Urinary bladder (tissue), 4 donors: ENCODE data around the gene NDUFA13. TPM values are rescaled to one million over a fixed set of nuclear protein-coding genes. Genes with fewer than 3 reads are reported as not detected.
A peak's percentile ranks its signal among the peaks of the same experiment; 100 is the strongest.

Experiments used
- DNase-seq: peaks from one replicate; pipeline ENCODE4 v3.0.0-alpha.2; 2015; ENCODE audit errors: extremely low spot score
- H3K27ac ChIP-seq: one replicate; pipeline ENCODE4 v1.5.1; 2013; ENCODE audit warnings: low read depth, mild to moderate bottlenecking, moderate library complexity
- H3K36me3 ChIP-seq: one replicate; pipeline ENCODE4 v1.6.1; 2013; ENCODE audit warnings: mild to moderate bottlenecking, moderate library complexity; ENCODE audit not compliant: insufficient read depth
- H3K4me1 ChIP-seq: one replicate; pipeline ENCODE4 v1.6.1; 2013; ENCODE audit warnings: mild to moderate bottlenecking, moderate library complexity; ENCODE audit not compliant: insufficient read depth
- H3K4me3 ChIP-seq: one replicate; pipeline ENCODE4 v1.5.1; 2013; ENCODE audit warnings: low read depth, low read length
- WGBS: extraction: QIAGEN DNeasy Blood & Tissue Kit; methylation state at CpG from one replicate; pipeline ENCODE4 v1.1.7; 2013; 5-methylcytosine and 5-hydroxymethylcytosine counted together
- polyA plus RNA-seq: library from polyadenylated mRNA; stranded (reverse); fragments of 200-250 nt; gene quantifications from one replicate; pipeline ENCODE4 v1.2.3, GENCODE V29; 2013
- total RNA-seq: library from RNA; depleted of rRNA; stranded (reverse); fragments of >200 nt; gene quantifications from one replicate; pipeline ENCODE4 v1.2.3, GENCODE V29; 2014
- donor health status: healthy with polysubstance abuse.
- donor health status: healthy.

NDUFA13 gene
- total and polyA plus RNA-seq, 2 donors, result 74.7 to 318 TPM

DNA sequence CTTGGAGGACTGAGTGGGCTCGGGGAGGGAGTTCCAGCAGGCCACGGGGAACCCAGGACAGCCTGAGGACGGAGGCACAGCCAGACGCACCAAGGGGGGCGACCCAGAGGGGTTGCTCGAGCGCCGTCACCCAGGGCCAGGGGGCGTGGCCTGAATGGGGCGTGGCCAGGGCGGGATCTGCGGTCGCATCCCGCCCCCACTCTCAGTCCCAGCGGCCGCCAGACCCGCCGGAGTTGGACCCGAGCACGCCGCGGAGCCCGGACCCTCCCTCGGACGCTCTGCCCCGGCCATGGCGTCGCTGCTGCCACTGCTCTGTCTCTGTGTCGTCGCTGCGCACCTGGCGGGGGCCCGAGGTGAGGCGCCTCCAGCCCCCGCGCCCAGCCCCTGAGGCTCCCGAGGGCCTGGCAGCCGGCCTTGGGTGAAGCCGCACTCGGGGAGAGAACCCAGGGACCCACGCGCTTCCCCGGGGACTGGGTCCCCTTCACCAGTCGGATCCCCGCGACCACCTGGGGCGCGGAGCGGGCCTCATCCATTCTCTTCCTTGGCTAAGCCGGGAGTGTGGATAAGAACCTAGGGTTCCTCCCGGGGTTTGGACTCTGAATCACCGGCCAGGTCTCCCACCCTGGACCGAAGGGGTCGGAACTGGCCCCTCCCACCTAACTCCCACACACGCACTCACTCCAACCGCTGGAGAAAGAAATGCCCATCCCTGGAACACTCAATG, 22.2 kb downstream of the NDUFA13 start, which contains the start of gene CILP2:
Gene CILP2, plus strand, starts transcription at position 205 of the 724 bp plus-strand sequence. Its CDS starts 85 bp downstream, at position 290.
- DNase-seq, result no peak
- Histone ChIP-seq H3K4me1 (no peaks in the 10 kb centered on the region), H3K36me3 (no peaks in the 10 kb centered on the region), H3K27ac (no peak within 1 kb of the TSS), H3K4me3 (peak within 1 kb of the TSS; percentile 27)
- WGBS, result 2% methylated on average over 56 of the region's 56 CpGs

DNA sequence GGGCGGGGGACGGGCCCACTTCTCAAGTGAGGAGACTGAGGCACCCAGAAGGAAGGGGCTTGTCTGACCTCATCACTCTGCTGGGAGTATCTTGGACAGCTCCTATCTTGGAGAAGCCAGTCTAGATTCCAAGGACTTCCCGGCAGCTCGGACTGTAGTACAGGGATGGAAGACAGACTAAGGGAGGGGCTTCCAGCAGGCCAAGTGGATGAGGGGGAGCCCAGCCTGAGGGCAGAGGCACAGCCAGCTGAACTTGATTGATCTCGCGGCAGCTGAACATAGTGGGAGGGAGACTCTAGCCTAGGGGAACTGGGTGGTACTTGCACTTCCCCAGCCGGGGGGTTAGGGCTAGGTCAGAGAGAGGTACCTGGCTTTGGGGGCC, 22.8 kb downstream of the NDUFA13 start:
- DNase-seq, result no peak
- Histone ChIP-seq H3K36me3 (no peaks in the 10 kb centered on the region), H3K27ac (no peak overlapping the region), H3K4me1 (no peaks in the 10 kb centered on the region), H3K4me3 (peak overlapping the region; percentile 27)
- WGBS, result 25% methylated on average over 7 of the region's 7 CpGs

DNA sequence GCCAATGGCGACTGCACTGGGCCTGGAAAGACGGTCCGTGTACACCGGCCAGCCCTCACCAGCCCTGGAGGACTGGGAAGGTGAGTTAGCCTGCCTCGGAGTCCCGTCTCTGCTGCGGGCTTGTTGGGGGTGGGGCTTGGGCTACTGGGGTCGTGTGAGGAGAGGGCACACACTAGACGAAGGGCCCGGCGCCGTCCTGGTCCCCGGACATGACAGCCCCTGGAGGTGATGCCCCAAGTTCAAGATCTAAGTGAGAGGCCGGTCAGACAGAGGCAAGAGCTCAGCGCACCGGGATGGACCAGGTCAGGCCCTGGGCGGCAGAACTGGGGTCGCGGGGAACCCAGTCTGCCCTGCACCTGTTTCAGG, 23.7 kb downstream of the NDUFA13 start:
- Histone ChIP-seq H3K4me1 (no peaks in the 10 kb centered on the region), H3K27ac (no peak overlapping the region), H3K4me3 (no peak overlapping the region), H3K36me3 (no peaks in the 10 kb centered on the region)
- no peak for DNase-seq
- 40% methylated on average over 19 of the region's 19 CpGs for WGBS

DNA sequence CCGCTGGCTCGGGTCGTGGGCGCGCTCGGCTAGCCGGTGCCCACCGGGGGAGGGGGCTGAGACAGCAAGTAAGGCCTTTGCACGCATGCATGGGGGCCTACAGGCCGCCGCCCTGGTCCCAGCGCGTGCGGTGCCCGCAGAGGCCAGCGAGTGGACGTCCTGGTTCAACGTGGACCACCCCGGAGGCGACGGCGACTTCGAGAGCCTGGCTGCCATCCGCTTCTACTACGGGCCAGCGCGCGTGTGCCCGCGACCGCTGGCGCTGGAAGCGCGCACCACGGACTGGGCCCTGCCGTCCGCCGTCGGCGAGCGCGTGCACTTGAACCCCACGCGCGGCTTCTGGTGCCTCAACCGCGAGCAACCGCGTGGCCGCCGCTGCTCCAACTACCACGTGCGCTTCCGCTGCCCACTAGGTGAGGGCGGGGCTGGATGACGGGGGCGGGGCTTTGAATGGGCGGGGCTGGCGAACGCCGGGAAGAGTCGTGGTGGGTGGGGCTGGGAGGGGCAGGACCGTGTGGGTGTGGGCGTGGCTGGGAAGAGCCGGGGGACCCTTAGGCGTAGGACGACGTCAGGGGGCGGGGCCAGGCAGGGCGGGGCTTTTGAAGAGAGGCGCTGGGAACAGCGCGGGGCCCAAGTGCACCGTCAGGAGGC, 24.2 kb downstream of the NDUFA13 start:
- H3K36me3 ChIP-seq, result no peaks in the 10 kb centered on the region
- 8% methylated on average over 74 of the region's 74 CpGs for WGBS
- H3K4me3 ChIP-seq, result no peak overlapping the region
- H3K4me1 ChIP-seq, result no peaks in the 10 kb centered on the region
- H3K27ac ChIP-seq, result no peak overlapping the region
- no peak for DNase-seq

DNA sequence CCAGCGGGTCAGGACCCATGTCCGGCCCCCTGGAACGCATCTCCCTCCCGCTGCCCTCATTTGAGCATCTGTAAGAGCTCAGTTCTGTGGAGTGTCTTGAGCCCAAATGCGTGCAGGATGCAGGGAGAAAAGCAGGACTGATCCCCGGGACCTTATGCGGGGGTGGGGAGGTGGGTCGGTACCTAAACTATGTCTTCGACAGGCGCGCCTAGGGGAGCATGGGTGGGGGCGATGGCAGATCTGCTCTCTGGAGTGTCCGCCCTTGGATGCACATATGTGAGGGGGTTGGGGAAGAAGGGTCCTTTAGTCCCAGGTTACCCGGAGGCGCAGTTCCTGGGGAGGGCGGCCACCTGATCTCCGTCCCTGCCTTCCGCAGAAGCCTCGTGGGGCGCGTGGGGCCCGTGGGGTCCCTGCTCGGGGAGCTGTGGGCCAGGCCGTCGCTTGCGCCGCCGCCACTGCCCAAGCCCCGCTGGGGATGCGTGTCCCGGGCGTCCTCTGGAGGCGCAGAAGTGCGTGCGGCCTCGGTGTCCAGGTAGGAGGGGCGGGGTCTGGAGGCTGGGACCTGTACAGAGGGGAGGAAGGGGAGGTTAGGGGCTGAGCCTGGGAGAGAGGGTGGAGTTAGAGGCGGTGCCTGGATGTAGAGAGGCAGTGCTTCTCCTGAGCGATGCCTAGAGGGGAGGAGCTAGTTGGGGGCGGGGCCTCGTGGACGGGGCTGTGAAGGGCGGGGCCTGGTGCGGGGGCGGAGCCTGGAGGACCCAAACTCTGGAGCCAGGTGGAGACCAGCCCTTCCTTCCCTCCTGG, 24.9 kb downstream of the NDUFA13 start:
- Histone ChIP-seq H3K4me1 (no peaks in the 10 kb centered on the region), H3K36me3 (no peaks in the 10 kb centered on the region), H3K4me3 (no peak overlapping the region), H3K27ac (no peak overlapping the region)
- no peak for DNase-seq
- 4% methylated on average over 45 of the region's 45 CpGs for WGBS

DNA sequence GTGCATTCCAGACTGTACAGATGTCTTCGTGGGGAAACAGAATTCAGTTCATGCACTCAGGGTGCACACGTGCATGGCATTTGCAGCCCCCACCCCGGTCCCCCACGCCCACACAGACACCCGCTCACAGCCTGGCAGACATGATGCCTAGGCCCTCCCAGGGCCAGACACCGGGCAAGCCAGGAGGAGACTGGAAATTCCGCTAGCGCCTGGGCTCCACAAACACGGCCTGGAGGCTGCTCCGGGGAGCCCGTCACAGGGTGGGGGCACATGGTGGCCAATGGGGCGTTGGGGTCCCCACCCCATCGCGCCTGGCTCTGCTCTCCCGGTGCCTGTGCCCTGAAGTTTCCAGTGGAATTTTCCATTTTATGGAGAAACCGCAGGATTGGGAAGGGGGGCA, 25.6 kb downstream of the NDUFA13 start:
- 77% methylated on average over 16 of the region's 16 CpGs for WGBS
- Histone ChIP-seq H3K4me3 (no peak overlapping the region), H3K4me1 (no peaks in the 10 kb centered on the region), H3K27ac (no peak overlapping the region), H3K36me3 (no peaks in the 10 kb centered on the region)
- no peak for DNase-seq

DNA sequence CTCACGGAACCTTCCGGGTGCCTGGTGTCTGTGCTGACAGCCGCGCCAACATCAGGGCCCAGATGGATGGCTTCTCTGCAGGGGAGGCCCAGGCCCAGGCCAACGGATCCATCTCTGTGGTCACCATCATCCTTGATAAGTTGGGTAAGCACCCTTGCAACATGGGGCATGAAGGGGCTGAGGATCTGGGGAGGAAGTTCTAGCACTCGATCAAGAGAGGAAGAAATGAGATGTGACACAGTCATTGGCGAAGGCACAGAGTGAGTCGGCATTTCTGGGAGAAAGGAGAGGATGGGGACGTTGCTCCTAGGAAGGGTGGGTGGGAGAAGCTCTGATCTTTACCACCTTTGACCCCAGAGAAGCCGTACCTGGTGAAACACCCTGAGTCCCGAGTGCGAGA, 26.5 kb downstream of the NDUFA13 start:
- no peak for DNase-seq
- WGBS, result 88% methylated on average over 12 of the region's 12 CpGs
- Histone ChIP-seq H3K4me3 (no peak overlapping the region), H3K27ac (no peak overlapping the region), H3K4me1 (no peaks in the 10 kb centered on the region), H3K36me3 (no peaks in the 10 kb centered on the region)

DNA sequence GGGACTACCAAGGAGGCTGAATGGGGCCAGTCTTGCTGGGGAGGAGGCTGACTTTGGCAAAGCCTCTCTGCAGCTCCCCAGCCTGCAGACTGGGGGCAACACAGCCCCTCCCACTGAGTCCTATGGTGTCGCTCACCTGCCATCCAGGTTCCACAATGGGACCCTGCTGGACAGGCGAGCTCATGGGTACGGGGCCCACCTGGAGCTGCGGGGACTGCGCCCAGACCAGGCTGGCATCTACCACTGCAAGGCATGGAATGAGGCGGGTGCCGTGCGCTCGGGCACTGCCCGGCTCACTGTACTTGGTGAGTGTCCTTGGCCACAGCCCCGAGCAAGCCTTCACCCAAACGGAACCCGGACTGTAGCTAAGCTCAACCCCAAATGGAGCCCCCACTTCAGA, 27.1 kb downstream of the NDUFA13 start:
- WGBS, result 95% methylated on average over 13 of the region's 13 CpGs
- Histone ChIP-seq H3K4me3 (no peak overlapping the region), H3K27ac (no peak overlapping the region), H3K36me3 (no peaks in the 10 kb centered on the region), H3K4me1 (no peaks in the 10 kb centered on the region)
- no peak for DNase-seq

DNA sequence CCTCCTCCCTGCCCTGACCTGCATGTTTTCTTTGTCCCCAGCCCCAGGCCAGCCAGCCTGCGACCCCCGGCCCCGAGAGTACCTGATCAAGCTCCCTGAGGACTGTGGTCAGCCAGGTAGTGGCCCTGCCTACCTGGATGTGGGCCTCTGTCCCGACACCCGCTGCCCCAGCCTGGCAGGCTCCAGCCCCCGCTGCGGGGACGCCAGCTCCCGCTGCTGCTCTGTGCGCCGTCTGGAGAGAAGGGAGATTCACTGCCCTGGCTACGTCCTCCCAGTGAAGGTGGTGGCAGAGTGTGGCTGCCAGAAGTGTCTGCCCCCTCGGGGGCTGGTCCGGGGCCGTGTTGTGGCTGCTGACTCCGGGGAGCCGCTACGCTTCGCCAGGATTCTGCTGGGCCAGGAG, 27.6 kb downstream of the NDUFA13 start:
- DNase-seq, result no peak
- H3K27ac ChIP-seq, result no peak overlapping the region
- H3K4me1 ChIP-seq, result no peaks in the 10 kb centered on the region
- 89% methylated on average over 19 of the region's 19 CpGs for WGBS
- no peak overlapping the region for H3K4me3 ChIP-seq
- H3K36me3 ChIP-seq, result no peaks in the 10 kb centered on the region

DNA sequence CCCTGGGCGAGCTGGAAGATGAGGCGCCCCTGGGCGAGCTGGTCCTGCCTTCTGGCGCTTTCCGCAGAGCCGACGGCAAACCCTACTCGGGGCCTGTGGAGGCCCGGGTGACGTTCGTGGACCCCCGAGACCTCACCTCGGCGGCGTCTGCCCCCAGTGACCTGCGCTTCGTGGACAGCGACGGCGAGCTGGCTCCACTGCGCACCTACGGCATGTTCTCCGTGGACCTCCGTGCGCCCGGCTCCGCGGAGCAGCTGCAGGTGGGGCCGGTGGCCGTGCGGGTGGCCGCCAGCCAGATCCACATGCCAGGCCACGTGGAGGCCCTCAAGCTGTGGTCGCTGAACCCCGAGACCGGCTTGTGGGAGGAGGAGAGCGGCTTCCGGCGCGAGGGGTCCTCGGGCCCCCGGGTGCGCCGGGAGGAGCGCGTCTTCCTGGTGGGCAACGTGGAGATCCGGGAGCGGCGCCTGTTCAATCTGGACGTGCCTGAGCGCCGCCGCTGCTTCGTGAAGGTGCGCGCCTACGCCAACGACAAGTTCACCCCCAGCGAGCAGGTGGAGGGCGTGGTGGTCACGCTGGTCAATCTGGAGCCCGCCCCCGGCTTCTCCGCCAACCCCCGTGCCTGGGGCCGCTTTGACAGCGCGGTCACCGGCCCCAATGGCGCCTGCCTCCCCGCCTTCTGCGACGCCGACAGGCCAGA, 28.4 kb downstream of the NDUFA13 start:
- no peak overlapping the region for H3K4me3 ChIP-seq
- no peaks in the 10 kb centered on the region for H3K36me3 ChIP-seq
- 93% methylated on average over 75 of the region's 75 CpGs for WGBS
- no peaks in the 10 kb centered on the region for H3K4me1 ChIP-seq
- H3K27ac ChIP-seq, result no peak overlapping the region
- no peak for DNase-seq

DNA sequence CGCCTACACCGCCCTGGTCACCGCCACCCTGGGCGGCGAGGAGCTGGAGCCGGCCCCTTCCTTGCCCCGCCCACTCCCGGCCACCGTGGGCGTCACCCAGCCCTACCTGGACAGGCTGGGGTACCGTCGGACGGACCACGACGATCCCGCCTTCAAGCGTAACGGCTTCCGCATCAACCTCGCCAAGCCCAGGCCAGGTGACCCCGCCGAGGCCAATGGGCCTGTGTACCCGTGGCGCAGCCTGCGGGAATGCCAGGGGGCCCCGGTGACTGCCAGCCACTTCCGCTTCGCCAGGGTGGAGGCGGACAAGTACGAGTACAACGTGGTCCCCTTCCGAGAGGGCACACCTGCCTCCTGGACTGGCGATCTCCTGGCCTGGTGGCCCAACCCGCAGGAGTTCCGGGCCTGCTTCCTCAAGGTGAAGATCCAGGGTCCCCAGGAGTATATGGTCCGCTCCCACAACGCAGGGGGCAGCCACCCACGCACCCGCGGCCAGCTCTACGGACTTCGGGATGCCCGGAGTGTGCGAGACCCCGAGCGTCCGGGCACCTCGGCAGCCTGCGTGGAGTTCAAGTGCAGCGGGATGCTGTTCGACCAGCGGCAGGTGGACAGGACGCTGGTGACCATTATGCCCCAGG, 29.0 kb downstream of the NDUFA13 start:
- no peak overlapping the region for H3K27ac ChIP-seq
- no peak for DNase-seq
- no peaks in the 10 kb centered on the region for H3K4me1 ChIP-seq
- no peak overlapping the region for H3K4me3 ChIP-seq
- H3K36me3 ChIP-seq, result no peaks in the 10 kb centered on the region
- WGBS, result 93% methylated on average over 53 of the region's 53 CpGs

DNA sequence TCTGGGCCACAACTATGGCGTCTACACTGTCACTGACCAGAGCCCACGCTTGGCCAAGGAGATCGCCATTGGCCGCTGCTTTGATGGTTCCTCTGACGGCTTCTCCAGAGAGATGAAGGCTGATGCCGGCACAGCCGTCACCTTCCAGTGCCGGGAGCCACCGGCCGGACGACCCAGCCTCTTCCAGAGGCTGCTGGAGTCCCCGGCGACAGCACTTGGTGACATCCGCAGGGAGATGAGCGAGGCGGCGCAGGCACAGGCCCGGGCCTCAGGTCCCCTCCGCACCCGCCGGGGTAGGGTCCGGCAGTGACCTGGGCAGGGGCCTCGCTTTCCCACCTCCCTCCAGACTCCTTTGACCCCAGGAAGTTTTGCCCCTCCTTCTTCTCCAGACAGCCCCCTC, 29.7 kb downstream of the NDUFA13 start:
- Histone ChIP-seq H3K4me3 (no peak overlapping the region), H3K36me3 (no peaks in the 10 kb centered on the region), H3K4me1 (no peaks in the 10 kb centered on the region), H3K27ac (no peak overlapping the region)
- DNase-seq, result no peak
- WGBS, result 94% methylated on average over 23 of the region's 23 CpGs

DNA sequence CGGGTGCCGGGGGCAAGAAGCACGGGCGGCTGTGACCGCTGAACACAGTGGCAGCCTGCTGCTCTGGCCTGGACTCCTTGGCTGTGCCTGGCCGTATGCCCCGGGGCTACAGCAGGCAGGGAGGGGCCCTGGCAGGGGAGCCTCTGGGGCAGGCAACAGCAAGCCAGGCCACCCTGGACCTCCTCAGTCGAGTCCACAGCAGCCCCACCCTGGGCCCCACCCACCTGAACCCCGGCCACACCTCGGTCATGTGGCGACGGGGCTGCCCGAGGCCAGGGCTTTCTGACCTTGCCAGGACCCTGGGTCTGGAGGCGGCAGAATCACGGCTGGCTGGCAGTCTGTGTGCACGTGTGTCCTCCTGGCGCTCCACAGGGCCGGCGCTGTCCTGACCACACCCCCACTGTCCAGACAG, 30.7 kb downstream of the NDUFA13 start:
- Histone ChIP-seq H3K27ac (no peak overlapping the region), H3K4me1 (no peaks in the 10 kb centered on the region), H3K36me3 (no peaks in the 10 kb centered on the region), H3K4me3 (no peak overlapping the region)
- DNase-seq, result no peak
- WGBS, result 60% methylated on average over 19 of the region's 19 CpGs
